RWPE2 (cell line): ENCODE measurements around the gene ADAMTS9.

ENCODE experiments used
- ATAC-seq: fragments of 200-7000 bp; cut with Tn5 transposase; 3 replicates; pipeline ENCODE4 v1.9.1; 2021; ENCODE audit warnings: low read depth
- DNase-seq: peaks from one replicate; pipeline ENCODE4 v3.0.0-alpha.2; 2020; ENCODE audit warnings: low spot score
- H3K27ac ChIP-seq: fragments of 450-650 bp; 2 replicates; pipeline ENCODE4 v1.5.1; 2017; ENCODE audit warnings: mild to moderate bottlenecking; ENCODE audit not compliant: poor library complexity, severe bottlenecking
- H3K27me3 ChIP-seq: fragments of 250-450 bp; sonication (Bioruptor Pico); 2 replicates; pipeline ENCODE4 v1.5.1; 2021; ENCODE audit warnings: mild to moderate bottlenecking, moderate library complexity; ENCODE audit not compliant: insufficient read depth, poor library complexity, severe bottlenecking
- H3K36me3 ChIP-seq: fragments of 250-450 bp; sonication (Bioruptor Pico); 2 replicates; pipeline ENCODE4 v1.5.1; 2020; ENCODE audit warnings: low read depth, mild to moderate bottlenecking, moderate library complexity
- H3K4me1 ChIP-seq: fragments of 250-450 bp; sonication (Bioruptor Pico); 2 replicates; pipeline ENCODE4 v1.5.1; 2021; ENCODE audit warnings: mild to moderate bottlenecking, moderate library complexity; ENCODE audit not compliant: insufficient read depth, poor library complexity, severe bottlenecking
- H3K4me3 ChIP-seq: fragments of 250-450 bp; sonication (Bioruptor Pico); 2 replicates; pipeline ENCODE4 v1.5.1; 2021; ENCODE audit warnings: mild to moderate bottlenecking, moderate library complexity; ENCODE audit not compliant: severe bottlenecking
- H3K9me3 ChIP-seq: fragments of 250-450 bp; sonication (Bioruptor Pico); 2 replicates; pipeline ENCODE4 v1.5.1; 2021; ENCODE audit warnings: mild to moderate bottlenecking, moderate library complexity; ENCODE audit not compliant: severe bottlenecking
- CTCF ChIP-seq: fragments of 450-650 bp; IDR thresholded peaks from one replicate; pipeline ENCODE4 v1.5.1; 2017; ENCODE audit warnings: mild to moderate bottlenecking, moderate library complexity; ENCODE audit not compliant: poor library complexity, severe bottlenecking

Gene ADAMTS9

GRCh38 chr3:64607032-64607551, 80.7 kb downstream of the ADAMTS9 start:
- no peak for TF ChIP-seq CTCF
- no peak for ATAC-seq

GRCh38 chr3:64604313-64604712, 83.5 kb downstream of the ADAMTS9 start:
- no peak for ATAC-seq
- Histone ChIP-seq H3K4me1 (no peaks in the 10 kb centered on the region), H3K4me3 (no peak overlapping the region), H3K27ac (no peak overlapping the region), H3K36me3 (no peaks in the 10 kb centered on the region), H3K9me3 (no peaks in the 10 kb centered on the region), H3K27me3 (peaks cover under 1% of the 10 kb centered on the region)
- no peak for TF ChIP-seq CTCF
- no peak for DNase-seq

More at GRCh38 chr3:64607032-64607551, 80.7 kb downstream of the ADAMTS9 start:
- Histone ChIP-seq H3K9me3 (no peaks in the 10 kb centered on the region), H3K4me1 (no peaks in the 10 kb centered on the region), H3K4me3 (no peak overlapping the region), H3K27me3 (no peaks in the 10 kb centered on the region), H3K36me3 (no peaks in the 10 kb centered on the region), H3K27ac (no peak overlapping the region)
- DNase-seq = no peak

GRCh38 chr3:64601824-64602223, 86.0 kb downstream of the ADAMTS9 start:
- Histone ChIP-seq H3K27me3 (peaks cover 3% of the 10 kb centered on the region), H3K36me3 (no peaks in the 10 kb centered on the region), H3K9me3 (no peaks in the 10 kb centered on the region), H3K27ac (no peak overlapping the region), H3K4me3 (no peak overlapping the region), H3K4me1 (no peaks in the 10 kb centered on the region)
- DNase-seq (no peak), ATAC-seq (no peak)
- TF ChIP-seq CTCF = no peak

GRCh38 chr3:64600246-64600950, 87.4 kb downstream of the ADAMTS9 start:
- Histone ChIP-seq H3K4me1 (no peaks in the 10 kb centered on the region), H3K9me3 (no peaks in the 10 kb centered on the region), H3K4me3 (no peak overlapping the region), H3K36me3 (no peaks in the 10 kb centered on the region), H3K27me3 (peaks cover 3% of the 10 kb centered on the region), H3K27ac (no peak overlapping the region)
- DNase-seq = no peak
- no peak for ATAC-seq
- TF ChIP-seq CTCF = no peak

GRCh38 chr3:64599651-64600050, 88.1 kb downstream of the ADAMTS9 start:
- no peaks in the 10 kb centered on the region for H3K9me3 ChIP-seq
- H3K4me3 ChIP-seq = no peak overlapping the region
- no peaks in the 10 kb centered on the region for H3K4me1 ChIP-seq
- no peak overlapping the region for H3K27ac ChIP-seq
- no peaks in the 10 kb centered on the region for H3K36me3 ChIP-seq
- TF ChIP-seq CTCF = no peak
- ATAC-seq = no peak
- H3K27me3 ChIP-seq = peaks cover 3% of the 10 kb centered on the region
- no peak for DNase-seq
